ENCODE results near the gene ERC2.

Gene ERC2

DNA sequence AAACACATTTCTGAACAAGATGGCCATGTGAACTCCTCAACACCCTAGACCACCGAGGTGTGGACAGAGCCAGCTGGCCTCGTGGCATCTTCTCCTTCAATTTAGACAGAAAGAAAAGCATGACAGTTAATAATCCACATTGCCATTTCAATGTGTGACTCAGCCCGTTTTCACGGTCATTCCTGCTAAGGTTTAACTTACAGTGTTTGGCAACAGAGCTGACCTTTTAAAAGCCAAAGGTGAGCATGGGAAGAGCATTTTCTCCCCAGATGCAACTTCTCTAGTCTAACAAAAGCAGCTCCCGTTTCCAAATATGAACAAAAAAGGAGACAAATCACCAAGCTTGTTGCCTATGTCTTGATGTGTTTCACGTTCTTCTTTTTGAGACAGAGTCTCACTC is 563.6 kb downstream of the ERC2 start:
- DNase-seq, result no peak

DNA sequence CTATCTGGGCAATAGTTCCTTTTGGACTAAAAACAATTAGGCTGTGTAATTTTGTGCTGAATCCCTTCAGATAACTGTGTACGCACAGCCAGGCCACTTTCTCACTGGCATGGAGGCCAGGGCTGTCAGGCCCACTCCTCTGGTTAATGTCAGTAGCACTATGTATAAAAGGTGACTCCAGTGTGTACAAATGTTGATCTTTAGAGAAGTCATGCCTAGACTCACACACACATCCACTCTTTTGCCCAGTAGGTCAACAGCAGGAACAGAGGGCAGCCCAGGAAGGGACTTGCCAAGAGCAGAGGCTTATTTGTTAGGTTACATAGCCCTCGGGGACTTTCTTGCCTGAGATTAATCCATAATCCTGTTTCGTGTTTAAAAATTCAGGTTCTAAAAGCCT is 564.6 kb downstream of the ERC2 start:
- no peak for DNase-seq

DNA sequence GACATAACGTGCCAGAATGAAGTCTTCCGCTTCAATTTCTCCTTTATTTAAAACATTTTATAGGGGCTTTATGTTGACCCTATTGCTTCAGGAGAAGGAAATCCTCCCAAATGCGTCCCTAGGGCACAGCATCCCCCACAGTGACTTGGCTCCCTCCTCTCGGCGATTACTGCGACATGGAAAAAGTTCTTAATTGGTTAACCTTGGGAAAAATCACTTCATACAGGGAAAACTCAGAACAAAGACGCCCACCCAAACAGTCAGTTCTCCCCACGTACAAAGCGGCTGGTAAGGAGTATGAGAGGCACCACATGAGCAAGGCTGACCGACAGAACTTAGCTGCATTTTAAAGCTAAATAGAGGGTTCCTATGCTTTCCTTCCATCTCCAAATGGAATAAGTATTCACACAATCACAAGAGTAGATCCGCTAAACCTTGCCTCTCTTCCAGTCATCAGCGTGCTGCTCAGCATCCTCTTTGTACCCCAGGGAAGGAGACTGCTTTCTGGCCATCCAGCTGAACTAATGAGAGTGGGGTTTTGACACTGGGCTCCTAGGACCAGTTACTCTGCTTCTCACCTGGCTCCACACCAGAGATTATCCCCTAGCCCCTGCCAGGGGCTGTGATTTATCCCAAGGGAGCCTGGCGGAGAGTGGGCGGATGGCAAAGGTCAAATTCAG is 565.9 kb downstream of the ERC2 start:
- no peak for DNase-seq

DNA sequence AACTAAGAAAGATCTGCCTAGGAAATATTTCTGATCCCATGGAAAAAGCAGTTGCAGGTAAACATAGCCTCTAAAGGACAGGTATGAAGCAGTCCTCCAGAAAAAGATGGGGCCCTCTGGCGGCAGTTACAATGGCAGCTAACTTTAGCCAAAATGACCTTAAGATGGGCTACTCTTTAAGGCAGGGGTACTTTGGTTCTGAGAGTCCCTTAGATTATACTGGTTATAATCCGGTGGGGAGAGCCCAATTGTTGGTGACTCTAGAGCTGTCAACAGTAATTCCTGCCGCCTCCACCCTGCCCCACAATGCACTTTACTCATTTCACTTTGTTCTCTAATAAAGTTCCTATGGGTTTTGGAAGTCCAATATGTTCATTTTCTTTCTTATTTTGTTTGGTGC is 568.4 kb downstream of the ERC2 start:
- DNase-seq, result no peak

DNA sequence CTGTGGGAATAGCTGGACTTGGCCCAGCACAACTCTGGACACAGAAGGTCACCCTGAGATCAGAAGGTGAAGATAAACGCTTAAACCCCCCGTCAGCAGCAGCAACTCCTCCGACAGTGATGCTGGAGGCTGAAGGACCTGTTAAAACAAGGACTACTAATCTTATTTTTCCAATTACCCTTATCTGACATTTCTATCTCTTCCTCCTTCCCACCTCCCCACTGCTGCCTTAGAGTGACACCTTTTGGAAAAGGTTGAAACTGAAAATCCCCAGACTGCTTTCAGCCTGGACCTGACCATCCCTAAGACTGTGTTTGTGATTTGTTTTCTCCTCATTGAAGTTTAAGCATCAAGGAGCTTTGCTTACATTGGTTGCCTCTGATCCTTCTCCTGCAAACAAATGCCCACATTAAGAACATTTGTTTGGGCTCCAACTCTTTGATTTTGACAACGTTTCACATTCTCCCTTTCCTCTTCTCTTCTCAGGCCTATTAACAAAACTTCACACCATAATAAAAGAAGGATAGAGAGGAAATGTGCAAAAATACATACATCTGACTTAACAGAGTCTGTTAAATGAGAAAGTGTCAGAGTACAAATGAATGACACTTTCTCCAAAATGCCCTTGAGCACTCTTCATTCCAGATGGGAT is 570.6 kb downstream of the ERC2 start:
- DNase-seq, result no peak

DNA sequence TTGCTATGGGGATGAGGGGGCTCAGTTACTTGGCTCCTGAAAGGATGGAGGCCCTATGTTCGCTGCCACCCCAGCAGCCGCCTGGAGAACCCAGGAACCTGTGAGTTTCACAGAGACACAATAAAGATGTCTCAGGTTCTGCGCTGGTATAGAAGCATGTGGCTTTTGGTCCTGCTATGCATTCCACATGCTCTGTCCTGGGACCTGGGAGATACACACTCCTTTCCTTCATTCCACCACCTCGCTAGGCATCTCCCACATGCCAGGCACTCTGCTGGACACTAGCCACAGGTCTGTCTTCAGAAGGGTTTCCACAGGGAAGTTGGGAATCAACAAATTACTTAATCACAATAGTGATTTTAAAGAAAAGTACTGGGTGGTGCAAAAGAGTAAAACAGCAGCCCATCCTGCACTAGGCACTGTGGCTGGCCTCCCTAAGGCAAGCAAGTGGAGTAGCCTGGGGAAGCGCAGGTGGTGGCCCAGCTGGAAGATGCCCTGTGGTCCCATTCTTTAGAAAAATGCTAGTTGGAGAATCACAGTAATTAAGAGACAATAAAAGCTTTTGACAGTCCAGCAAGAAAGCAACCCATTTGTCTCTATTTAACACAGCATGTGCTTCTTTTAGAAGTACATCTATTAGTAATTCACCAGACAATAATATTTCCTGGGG is 572.2 kb downstream of the ERC2 start:
- DNase-seq, result no peak

DNA sequence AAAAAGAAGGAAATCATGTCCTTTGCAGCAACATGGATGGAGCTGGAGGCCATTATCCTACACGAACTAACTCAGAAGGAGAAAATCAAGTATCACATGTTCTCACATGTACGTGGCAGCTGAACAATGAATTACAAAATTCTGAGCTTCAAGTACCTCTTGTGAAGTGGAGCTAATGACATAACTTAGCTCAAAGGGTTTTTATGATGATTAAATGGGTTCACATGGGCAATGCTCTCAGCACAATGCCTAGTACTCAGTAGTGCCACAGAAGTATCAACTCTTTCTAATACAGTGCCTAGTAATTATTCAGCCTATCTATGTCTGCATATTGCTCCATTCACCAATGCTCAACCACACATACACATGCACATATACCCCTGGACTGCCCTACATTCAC is 573.7 kb downstream of the ERC2 start:
- no peak for DNase-seq

DNA sequence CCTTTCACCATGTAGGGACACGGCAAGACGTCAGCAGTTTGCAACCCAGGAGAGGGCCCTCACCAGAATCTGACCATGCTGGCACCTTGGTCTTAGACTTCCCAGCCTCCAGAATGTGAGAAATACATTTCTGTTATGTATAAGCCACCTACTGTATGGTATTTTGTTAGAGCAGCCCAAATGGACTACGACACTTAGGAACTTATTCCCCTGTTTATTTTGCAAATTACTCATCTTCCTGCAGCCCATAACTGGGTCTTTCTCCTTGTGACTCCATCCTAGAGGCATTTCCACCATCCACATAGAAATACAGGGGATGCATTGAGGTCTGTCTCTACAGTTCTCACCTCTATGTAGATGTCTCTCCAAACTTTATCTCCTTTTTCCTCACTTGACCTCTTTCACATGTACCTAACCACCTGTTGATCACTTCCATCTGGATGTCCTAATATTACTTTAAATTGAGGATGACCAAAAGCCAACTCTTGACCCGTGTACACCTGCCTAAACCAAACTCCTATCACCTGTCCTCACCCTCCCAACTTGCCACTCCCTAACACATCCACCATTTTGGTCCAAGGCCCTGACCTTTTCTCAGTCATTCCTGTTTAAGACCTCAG is 575.1 kb downstream of the ERC2 start:
- DNase-seq, result no peak

DNA sequence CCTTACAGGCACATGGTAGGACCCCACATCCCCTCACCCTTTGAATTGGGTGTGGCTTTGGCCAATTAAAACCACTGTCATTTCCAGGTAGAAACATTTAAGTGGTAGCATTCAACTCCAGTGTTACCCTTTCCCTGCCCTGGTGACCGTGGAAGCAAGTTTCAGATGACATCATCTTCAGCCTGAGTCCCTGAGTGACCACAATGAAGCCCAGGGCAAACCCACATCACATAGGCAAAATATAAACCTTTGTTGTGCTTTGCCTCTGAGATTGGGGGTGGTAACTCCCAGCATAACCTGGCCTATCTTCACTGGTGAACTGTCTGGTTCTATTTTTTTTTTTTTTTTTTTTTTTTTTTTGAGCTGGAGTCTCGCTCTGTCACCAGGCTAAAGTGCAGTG is 577.2 kb downstream of the ERC2 start:
- no peak for DNase-seq

DNA sequence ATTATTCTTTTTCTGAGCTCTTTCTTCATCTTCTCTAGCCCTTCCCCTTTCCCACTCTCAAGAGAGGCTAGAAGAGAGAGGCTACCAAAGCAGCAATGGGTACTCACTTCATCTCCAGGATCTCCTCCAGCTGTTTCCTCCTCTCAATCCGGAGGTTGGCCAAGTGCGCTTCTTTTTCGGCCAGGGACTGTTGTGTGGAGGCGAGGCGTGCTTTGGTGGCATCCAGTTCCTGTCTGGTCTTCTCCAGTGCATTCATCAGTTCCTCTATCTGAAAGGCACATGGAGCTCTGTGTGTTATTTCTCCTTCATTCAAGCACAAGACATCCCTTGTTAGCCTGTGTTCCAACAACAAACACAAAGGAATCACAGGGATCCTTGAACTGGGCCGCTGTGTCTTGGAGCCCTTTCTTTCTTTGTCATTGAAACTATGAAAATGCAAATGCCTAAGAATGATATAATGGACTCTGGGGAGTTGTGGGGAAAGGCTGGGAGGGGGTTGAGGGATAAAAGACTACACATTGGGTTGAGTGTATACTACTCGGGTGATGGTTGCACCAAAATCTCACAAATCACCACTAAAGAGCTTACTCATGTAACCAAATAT is 579.9 kb downstream of the ERC2 start:
- no peak for DNase-seq

DNA sequence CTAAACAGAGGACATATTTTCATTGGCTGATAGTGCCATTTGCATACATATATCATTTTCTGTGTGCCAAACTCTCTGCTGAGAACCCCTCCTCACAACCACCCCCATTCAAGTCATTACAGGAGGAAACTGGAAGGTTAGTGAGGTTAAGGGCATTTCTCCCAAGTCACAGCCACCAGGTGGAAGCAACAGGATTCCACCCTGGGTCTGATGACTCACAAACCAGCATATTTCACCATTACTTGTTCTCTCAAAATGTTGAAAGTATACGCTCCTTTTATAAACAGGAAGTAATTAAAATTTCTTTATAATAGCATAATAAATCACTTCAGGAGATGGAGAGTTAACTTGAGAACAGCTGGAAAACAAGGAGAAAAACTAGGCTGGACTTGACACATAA is 582.5 kb downstream of the ERC2 start:
- DNase-seq, result no peak

DNA sequence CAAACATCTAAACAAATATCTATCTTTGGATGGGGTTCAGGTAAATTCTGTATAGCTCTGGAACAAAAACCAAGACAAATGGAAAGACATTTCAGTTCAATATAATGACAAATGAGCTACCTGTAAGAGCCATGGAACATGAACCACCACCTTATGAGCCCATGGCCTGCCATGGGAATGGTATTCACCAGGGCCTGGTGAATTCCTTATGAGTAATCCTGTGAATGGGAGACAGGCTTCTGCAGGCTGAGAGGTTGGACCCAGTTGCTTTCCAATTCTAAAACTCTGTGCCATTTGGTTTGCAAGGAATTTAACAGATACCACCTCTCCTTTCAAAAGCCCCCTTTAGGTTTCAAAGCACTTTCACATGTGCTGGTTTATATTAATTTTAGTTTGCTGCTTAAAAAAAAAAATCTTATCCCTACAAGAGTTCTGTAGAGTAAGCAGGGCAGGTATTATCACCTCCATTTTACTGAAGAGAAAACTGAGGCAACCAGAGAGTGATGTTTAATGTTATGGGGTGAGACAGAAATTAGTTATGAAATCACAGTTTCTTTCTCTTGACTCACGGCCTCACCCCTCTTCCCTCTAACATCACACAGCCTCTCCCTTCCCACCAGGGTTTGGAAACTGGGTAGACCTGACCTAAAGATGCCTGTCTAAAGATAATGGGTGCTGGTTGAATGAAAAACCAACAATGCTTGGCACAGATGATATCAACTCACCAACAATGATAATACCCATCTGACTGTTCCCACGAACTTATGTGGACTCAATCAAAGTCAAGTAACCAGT is 583.6 kb downstream of the ERC2 start:
- no peak for DNase-seq

DNA sequence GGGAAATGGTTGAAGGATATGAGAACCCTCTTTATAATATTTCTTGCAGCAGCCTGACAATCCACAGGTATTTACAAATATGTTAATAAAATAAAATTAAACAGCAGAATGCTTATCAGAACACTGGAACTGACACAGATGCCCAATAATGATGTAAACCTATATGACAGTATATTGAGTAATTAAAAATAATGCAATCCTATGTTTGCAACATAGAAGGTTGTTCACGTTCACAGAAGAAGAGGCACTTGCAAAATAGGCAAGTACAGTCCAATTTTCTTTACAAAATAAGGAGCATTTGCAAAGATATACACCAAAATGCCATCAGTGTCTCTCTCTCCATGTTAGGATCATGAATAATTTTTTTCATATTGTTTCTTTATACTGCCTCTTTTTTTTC is 584.2 kb downstream of the ERC2 start:
- no peak for DNase-seq

DNA sequence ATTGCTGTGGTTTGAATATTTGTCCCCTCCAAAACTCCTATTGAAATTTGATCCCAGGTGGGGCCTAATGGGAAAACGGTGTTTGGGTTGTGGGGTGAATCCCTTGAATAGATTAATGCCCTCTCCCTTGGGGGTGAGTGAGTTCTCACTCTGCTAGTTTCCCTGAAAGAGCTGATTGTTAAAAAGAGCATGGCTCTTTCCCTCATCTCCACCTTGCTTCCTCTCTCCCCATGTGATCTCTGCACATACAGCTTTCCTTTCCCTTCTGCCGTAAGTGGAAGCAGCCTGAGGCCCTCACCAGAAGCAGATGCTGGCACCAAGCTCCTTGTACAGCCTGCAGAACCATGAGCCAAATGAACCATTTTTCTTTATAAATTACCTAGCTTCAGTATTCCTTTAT is 586.3 kb downstream of the ERC2 start:
- no peak for DNase-seq

DNA sequence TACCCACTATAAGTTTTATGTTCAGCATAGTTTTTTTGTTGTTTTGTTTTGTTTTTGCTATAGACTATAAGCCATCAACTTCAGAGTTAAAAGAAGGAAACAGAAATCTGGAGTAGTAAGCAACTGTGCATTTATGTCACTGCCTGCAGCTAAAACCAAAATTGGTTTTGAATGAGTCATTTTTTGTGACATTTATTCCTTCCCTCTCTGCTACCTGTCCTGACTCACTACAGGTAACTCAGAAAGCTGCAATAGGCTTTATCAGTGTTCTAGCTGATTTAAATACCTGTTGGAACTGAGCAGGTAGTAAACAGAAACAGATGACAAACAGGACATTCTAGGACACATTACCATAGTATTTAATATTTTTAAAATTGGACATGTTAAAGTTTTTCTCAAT is 587.9 kb downstream of the ERC2 start:
- DNase-seq, result no peak

DNA sequence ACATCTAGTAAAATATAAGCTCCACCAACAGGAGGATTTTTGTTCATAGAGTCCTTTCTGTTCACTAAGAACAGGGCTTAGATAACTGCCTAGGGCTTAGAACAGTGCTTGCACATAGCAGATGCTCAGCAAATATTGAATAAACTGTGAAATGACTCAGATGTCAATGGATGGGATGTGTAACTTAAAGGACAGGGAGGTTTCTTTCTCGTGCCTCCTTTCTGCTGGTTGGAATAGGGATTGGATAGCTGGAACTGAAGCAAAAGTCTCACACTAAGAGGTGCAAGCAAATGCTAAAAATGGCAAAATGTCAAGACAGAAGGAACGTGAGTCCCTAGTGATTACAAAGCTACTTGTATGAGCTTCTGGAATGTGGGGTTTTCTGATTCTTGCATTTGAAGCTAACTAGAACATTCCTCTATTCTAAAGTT is 588.4 kb downstream of the ERC2 start:
- no peak for DNase-seq

DNA sequence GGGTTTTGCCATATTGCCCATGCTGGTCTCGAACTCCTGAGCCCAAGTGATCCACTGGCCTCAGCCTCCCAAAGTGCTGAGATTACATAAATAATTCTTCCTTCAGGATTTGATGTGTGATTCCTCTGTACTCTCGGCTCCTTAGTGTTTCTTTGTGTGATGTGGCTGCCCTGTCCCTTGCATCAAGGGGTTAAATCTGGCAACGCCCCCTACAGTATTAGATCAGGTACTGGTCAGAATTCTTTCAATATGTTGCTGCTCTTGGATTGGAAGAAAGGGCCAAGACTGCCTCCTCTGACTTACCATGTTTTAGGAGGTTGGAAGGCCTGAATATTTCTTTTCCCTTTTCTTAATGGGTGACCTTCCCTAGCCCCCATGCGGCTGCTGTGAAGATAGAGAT is 590.6 kb downstream of the ERC2 start:
- DNase-seq, result no peak

DNA sequence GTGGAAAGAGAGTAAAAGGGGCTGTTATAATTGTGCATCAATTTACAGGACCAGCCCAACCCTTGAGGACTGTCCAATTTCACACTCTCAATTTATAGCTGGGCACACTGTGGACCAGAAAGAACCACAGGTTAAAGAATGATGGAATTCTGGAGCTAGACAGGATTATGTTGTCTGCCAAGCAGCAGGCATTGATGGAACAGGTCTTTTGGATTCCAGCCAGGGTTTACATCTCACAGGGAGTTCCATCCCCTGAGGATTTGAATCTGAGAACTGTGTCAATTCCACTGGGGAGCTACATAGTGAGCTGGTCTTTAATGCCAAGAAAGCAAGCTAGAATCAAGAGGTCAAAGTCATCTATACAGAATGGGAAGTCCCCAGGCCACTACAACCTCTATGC is 591.7 kb downstream of the ERC2 start:
- DNase-seq, result no peak

DNA sequence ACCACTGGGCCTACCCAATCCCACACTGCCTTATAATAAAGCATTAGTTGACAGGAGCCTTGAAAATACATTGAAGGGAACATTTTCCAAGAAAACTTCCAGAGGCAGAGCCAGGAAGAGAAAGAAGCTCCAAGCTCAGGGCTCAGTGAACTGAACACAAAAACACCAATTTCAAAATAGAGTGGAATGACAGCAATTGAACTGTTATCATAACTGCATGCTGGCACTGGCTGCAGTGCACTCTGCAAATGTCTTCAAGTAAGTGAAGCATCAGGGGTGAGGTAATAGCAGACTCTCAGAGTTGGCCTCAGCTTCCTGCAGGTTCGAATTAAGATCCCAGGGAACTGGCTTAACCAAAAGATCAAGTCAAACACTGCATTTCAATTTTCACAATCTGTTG is 593.2 kb downstream of the ERC2 start:
- DNase-seq, result no peak

DNA sequence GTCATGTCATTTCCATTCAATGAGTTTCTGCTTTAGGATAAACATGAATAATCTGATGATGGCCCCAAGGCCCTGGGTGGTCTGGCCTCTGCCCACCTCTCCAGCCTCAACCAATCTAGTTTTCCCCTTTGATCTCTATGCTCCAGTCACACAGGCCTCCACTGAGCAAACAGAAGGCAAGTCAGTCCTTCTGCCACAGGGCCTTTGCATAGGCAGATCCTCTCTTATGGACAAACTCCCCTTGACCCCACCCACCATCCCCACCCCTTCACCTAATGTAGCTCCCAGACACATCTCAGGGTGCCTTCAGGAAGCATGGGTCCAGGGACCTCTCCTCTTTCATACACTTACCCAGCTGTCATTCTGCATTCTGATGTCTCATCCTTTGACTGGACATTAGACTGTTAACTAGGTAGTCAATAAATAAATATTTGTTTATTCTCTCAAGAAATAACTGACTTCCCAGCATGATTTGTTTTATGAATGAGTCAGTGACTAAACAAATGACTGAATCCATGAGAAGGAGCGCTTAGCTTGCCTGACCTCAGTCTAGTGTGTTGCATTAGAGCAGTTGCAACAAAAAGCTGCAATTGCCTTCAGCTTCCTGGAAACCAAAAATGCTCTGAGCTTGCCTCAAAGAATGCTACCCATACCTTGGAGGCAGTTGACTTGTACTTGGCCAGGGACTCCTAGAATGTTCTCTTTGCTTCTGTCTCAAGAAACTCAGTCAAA is 594.6 kb downstream of the ERC2 start:
- DNase-seq, result no peak

DNA sequence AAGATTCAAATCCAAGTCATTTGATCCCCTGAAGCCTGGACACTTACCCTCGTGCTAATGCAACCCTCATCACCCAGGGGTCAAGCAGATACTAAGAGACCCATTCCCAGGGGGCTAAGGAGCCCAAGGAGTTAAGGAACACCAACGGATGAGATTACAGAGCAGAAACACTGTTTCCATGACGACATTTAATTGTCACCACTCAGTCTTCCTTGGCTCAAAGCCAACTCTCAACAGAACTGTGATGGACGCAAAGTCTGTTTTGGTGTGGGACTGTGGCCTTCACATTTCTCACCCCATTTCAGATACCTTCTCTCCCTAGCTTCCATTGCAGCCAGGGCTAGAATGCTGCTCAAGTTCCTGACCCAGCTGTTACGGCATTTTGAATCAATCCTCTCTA is 597.7 kb downstream of the ERC2 start:
- DNase-seq, result no peak

DNA sequence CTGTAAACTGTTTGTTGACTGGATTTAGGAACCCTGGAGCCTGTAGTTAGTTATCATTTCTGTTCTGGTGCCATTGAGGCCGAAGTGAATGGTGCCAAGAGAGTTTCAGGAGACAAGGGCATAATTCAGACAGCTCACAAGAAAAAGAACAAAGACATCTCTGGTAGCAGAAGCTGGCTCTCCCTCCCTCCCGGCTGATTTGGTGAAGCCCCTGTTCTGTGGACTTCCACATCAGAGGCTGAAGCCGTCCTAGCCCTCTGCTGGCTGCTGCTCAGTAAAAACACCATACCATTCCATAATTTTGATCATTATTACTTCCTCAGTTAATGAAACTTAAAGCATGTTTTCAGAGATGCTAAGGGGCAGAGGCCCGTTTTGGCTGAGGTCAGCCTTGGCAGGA is 599.9 kb downstream of the ERC2 start:
- no peak for DNase-seq

Data from NCI-H2029 (cell line).